NCI-H1436 treated with DMSO at 0.1 percent for 48 hours (cell line): ENCODE measurements around the gene RASD1.

Source experiments
- DNase-seq: peaks from one replicate; lab custom pipeline; 2025; lab: John Stamatoyannopoulos, UW

The RASD1 gene

DNA sequence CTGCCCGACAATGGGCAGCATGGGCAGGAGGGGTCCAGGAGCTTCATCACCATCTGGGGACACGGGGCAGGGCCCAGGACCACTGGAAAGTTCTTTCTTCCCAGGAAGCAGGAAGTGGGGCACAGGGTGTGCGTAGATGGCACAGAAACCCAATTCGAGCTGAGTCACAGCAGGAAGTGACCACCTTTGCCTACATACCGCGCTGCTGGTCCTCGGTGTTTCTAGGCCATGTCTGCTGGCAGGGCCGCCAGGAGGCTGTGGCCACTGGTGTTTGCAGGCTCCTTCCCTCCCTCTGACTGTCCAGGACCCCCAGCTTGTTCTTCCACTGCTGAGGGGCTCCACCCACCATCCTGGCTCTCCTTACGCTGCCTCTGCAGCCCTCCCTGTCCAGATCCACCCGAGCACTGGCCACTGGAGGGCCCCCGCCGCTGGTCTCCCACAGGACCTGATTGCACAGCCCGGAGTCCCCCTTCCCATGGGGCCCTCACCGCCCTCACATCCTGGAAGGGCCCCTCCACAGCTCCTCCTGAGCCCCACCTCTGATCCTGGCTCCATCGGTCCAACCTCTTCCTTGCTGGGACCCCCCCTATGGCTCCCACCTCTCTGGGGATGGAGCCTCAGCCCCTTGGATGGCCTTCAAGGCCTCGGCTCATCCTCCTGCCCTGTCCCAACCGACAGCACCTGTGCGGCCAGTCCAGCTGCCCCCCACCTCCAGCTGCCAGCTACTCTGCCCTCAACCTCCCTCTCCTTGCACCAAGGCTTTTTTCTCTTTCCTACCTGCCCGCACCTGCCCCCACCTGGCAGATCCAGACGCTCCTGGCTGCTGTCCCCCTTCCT is 14.5 kb upstream of the RASD1 start:
- no peak for DNase-seq

DNA sequence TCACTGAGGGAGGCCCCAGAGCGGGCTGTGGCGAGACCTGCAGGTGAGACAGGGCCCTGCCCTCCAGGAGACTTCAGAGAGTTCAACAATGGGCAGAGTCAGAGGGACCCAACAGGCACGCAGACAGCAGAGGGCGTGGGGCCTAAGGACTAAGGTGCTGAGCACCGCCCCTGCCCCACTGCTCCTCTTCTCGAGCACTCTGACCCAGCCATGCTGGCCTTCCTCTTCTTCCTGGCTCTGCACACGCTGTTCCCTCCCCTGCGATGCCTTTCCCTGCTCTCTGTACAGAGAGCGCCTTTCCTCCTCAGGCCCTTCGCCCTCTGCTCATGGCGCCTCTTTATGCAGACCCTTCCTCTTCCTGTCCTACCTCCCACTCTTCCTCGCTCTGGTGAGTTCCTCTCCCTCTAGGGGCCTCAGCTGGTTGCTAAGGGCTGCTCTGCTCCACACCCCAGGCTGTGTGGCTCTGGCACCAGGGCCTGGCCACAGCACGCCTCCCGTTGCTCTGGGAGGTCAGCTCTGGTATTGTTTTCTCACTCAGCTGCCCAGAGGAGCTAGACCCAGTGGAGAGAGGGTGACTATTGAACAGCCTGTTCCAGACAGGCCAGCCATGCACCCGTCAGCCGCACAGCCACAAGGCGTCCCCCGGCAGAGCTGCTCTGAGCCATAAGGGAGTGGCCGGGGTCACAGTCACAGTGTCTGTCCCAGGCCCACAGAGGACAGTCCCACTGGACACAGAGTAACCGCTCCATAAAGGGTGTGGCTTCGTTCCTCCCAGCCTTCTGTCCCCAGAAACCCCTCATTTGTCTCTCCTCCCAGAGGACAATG is 13.6 kb upstream of the RASD1 start:
- no peak for DNase-seq

DNA sequence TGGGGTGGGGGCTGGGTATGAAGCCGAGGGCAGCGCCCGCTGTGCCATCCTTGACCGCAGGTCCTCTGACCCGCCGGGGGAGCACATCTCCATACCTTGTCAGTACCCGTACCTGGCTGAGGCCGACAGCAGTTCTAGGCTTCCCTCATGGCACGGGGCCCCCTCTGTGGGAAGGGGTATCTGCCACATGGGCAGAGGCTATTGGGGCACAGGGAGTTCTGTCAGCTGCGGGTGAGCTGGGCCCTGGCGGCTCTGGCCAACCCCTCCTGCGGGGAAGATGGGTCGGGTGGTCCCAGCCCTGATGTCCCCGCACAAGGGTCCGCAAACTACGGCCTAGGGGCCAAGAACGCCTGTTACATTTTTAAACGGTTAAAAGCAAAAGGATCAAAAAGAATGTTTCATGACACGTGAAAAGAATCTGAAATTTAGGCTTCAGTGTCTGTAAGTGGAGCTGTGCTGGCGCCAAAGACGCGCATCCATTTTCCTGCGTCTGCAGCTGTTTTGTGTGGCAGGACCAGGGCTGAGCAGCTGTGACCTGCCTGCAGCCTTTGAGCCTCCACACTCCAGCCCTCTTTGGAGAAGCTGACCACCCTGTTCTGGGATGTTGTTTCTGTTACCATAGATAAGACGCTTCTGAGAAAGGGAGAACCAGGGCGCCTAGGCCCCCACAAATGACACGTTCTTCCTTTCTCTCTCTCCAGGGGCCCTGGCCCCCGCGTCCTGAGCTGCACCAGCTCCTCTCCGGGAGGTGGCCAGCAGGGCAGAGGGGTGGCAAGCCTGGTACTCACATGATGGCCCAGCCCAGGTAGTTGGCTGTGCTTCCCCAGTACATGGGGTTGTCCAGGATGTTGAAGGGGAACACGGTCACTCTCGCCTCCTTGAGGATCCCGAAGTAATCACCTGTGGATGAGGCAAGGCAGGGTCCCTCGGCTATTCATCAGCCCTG is 12.7 kb upstream of the RASD1 start:
- DNase-seq, result no peak

DNA sequence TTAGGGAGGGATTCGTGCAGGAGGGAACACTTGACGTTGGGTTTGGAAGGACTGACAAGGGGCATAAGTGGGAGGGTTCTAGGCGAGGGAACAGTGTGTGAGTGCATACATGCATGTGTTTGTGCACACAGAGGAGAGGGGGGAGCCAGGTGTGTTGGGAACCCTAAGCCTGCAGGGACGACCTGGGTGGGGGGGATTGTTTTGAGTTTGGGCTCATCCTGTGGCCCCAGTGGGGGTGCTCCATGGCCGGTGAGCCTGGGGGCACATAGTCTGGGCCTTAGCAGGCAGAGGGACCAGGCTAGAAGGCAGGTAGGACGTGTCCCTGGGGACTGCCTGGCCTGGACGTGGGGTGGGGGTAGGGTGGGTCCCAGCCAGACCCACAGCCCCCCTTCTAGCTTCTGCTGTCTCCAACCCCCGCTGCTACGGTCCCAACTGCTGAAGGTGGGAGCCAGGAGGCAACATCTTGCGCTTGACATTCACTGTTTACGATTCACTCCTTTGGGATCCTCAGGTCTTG is 11.9 kb upstream of the RASD1 start:
- no peak for DNase-seq

DNA sequence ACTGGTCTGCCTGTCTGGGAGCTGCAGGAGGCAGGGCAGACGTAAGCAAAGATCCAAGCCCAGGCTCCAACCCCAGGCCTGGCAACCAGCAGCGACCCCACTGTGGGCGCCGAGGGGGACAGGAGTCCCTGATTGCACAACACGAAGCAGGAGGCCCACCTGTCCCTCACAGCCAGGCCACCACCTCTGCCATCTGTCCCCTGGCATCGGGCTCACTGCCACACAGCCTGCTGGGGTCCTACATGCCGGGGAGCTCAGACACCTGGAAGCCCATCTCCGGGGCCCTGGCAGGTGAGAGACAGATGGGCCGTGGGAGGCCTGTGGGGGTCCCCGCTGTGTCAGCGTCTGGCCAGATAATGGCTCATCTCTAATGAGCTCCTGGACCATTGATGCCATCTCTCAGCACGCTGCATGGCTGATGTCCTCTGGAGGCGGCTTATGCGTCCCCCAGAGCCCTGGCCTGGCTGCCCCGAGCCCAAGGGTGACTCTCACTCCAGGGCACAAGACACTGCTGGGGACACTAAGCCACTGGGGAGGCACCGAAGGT is 11.3 kb upstream of the RASD1 start:
- no peak for DNase-seq

DNA sequence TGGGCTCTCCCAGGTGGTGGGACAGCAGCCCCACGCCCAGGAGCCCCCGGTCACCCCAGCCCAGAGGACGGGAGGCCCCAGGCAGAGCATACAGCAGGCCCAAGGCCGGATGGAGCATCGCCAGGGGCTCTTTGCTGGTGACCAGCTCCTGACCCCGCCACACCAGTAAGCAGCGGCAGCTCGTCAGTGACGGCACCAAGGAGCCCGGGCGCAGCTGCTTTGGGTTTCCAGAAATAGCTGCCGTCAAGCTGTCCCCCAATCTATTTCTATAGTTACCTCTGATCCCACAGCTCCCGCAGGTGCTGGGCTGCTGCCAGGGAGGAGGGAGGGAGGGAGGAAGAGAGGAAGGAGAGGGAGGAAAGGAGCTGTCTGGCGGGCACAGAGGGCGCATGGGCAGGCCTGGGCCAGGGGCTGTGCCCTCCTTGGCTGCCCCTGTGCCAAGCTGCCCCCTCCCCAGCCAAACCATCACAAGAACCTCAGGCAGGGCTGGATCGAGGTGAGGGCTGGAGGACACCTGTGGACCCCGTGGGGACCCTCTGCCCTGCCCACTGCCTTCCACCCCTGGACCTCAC is 10.8 kb upstream of the RASD1 start:
- DNase-seq, result no peak

DNA sequence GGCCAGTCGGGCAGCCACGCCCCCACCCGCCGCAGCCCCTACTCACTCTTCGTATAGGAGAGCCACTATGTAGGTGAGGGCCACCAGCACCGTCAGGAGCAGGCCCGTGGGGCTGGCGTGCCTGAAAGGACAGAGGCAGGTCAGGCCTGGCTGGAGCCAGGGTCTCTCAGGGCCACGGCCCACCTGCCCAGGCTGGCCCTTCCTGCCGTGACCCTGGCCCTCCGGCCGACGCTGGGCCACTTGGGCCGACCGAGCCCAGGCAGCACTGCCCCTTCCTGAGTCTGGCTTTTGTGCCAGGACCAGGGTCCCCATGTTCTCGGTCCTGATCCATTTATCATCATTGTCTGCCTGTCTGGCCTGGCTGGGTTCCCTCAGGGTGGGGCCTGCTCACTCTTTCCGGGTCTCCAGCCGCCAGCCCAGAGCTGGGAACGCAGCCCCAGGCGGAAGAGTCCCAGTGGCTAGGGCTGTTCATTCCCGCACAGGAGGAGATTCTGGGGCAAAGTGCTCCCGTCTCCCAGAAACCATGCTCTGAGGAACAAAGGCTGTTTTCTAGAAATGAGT is 10.1 kb upstream of the RASD1 start:
- DNase-seq, result no peak

DNA sequence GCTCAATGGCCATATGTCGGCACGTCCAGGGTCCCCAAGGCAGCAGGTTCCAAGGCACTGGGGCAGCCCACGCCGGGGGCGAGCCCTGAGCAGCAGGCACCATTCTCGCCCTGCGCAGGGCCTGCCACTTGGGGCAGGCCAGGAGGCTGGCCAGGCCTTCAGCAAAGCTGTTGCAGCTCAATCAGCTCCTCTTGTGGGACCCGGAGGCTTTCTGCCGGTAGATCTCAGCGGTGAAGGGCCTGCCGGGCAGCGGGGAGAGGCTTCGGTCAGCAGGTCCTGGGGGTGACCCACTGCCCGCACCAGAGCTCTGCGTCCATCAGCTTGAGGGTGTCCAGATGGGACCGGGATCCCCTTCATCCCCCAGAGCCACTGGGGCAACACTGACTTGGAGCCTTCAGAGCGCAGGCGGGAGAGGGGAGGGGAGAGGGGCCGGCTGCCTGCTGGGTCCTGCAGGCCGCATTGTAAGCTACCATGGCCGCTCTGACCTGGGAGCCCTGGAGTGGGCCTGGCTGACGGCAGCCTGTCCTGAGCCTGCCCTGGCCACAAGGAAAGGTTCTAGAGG is 9.5 kb upstream of the RASD1 start:
- no peak for DNase-seq

DNA sequence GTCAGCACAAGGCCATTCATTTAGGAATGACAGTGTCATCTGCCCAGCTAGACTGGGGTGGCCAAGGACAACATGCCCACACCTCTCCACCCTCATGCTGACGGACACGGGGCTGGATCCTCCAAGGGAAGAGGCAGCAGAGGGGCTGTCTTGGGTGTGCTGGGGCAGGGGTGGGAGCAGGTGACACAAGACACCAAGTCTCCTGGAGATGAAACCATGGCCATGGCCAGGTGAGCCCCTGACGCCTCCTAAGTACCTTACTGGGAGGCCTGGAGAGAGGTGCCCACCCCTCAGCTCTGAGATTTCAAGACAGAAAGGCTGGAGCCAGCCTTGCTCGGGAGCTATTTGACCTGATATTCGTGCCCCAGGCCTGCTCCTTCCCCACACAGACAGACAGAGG is 9.0 kb upstream of the RASD1 start:
- DNase-seq, result no peak

DNA sequence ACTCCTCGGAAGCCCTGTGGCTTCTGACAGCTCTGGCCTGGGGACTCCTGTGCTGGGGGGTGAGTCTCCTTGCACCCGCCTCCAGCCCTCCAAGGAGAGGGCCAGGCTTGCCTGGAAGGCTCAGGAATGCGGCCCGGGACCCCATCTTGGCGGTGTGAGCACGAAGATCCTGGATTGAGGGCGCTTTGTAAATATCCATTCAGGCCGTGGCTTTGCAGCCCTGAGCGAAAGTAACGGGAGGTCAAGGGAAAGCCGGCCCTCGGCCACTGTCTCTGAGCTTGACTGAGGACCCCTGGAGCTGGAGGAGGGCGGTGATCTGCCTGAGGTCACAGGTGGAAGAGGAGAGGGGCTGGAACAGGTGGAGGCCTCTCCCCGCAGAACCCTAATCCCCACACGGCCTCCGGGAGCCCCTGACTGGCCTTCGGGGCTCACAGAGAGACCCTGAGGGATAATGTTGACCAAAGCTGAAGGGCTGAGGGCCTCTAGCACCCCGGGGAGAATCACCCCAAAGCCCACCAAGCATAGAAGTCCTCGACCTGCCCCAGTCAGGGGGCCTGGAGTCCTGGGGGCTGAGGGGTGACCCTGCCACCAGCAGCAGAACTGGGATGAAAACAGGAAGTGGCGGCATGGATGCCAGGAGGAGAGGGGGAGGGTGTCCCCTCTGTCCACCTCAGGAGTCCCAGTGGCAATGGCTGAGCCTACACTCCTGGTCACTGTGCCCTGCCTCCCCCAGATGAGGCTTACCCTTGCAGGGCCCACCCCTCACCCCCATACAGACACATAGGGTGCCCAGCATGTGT is 8.3 kb upstream of the RASD1 start:
- no peak for DNase-seq

DNA sequence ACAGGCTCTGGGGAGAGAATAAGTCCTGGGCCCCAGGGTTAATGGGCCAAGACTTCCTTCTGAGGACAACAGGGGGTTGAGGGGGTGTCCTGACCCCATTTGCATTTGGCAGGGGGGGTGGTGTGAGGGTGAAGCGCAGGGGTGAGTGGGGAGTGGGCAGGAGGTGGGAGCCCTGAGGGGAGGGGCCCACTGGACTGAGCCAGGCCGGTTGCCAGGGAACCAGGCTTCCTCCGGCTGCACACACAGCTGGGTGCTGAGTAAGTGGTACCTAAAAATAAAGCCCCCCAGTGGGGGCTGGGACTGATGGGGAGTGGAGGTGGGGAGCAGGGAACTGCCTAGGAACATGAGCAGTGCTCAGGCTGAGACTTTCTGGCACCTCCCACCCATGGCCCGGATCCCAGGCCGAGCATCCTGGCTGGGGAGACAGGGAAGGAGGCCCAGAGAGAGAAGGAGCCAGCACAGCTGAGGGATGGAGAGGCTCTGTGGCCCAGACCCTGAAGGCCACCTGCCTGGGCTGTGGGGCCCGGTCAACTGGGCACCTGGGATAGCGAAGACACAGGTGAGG is 7.5 kb upstream of the RASD1 start:
- no peak for DNase-seq

DNA sequence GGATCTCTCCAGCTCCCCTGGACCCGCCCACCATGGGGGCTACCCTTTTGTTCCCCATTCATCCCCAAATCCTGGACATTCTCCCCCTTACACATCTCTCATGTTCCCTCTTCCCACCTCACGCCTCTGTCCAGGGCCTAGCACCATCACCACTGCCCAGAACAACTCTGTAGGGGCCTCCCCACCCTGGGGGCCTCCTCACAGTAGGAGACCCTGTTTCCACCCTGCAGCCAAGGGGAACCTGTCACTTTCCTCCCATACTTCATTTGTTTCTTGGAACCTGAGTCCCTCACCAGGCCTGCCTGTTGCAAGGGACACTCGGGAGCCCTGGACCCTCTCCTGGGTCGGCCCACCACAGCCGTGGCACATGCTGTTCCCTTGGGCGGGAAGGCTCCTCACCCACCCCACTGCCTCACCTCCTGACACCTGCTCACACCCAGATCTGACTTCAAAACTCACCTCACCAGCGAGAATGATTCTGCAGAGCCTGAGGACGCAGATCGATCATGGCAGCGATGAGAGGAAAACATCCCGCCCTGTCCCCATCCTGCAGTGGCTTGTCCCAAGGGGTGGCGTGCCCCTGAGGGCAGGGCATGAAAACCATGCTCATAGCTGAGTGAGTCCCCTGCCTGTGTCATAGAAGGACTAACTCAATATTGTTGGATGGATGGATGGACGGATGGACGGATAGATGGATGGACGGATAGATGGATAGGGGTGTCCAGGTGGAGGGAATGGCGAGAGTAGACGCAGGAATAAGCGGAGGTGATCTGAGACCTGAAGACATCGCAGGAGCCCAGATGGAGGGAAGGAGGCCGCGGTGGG is 6.8 kb upstream of the RASD1 start:
- no peak for DNase-seq

DNA sequence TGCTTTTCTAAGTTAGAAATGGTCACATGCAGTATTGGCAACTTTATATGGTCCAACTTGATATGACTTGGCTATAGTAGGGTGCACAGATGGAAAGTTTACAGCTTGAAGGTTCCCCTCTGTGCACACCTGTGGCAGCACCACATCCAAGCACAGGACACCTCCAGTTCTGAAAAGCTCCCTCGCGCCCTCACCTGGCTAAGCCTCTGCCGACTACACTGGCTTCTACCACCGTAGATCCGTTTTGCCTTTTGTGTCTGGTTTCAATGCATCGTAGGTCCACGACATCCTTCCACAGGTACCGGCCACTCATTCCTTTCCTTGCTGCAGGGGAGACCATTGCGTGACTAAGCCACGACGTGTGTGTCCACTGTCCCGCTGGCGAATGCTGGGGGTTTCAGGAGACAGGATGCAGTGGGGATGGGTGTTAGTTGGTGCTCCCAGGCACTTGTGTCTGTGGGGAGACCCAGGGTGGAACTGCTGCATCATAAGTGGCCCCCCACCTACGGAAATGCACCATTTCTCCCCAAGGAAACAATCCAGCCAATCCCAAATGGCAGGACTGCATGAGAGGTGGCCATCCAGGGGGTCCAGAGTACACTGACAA is 4.9 kb upstream of the RASD1 start:
- no peak for DNase-seq

DNA sequence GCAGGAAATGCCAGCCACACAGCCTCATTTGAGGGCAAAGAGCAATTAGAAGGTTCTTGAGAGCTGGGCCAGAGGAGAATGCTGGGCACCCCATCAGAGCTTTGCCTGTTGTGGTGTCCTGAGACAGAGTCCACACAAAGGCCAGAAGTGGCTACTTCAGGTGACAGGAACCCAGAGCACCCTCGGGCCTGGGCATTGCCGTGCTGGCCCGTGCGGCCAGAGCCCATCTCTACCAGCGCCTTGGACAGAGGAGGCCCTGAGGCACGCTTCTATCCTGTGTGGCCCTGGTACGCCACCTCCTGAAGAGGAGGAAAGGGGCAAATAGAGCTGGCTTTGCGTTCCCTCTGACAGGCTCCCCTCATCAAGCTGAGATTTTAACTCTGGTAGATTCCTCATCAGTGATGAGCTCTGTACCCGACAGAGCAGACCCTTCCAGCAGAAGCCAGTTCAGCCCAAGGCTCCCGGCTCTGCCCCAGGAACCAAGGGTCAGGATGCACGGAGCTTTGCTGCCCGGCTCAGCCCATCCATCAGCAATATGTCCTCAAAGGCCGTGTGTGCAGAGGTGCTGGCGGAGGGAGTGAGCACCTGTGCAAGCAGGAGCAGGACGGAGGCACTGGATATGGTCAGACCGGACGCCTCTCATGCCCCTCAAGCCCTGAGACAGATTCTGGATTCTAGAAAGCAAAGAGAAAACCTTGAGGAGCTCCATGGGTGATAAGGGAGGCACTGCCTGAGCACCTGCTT is 3.4 kb upstream of the RASD1 start:
- DNase-seq, result no peak

DNA sequence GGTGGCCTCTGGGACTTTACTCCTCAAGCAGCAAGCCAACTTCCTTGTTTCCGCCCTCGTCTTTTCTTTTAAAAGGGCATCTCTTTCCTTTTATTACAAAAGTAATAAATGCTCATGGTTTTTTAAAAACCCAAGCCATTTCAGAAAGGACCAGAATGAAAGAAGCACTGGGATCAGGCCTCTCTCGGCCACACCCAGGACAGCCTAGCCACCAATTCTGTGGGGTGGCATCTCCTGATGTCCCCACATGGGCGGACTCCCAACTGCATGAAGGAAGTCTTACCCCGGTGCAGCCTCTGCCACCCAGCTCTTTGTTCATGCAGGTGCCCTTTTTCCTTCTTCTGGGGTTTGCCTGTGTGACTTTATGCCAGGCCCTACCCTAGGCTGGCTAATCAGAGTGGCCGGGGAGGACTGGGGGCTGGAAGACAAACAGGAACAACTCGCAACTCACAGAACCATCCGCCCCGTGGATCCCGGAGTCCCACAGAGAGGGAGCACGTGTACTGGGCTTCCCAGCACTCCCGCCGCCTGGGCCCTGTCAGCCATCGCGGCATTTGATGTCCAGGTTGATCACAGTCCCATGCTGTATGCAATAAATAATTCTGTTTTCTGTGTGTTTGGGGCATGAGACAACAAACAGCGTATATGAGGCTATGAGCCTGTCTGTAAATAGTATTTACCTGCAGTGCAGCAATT is 2.6 kb upstream of the RASD1 start:
- no peak for DNase-seq

DNA sequence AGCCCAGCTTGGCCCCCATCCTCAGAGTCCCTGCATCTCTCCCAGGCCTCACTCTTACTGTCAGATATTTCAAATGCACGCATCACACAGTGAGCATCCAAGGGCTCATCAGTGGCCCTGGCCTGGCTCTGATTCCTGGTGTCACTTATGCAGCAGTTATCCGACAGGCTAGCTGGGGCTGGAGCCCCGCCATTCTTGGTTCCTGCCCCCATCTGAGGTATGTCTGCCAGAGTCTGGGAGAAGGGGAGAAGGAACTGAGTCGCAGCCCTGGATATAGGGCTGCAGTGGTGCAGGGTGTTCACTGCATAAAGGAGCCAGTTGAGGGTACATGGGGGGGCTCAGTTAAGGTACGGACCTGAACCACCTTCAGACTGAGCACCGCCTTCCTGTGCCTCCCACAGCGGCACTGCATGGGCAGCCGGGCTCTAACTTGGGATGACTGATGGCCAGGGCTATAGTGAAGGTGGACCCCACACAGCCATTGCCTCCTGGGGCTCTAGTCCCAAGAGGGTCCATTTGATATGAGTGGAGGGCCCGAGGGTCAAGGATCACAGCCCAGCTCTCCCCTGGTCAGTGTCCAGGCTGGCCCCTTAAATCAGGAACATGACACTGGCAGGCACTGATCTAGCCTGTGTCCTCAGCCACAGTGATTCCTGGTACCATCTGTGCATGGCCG is 1.8 kb upstream of the RASD1 start:
- DNase-seq, result no peak
